CD4-positive, alpha-beta T cell treated with Interleukin-10 for 1 hour (primary cell): Measurements from ENCODE around the gene B4GALT6.

Source experiments
- DNase-seq: peaks from one replicate; pipeline ENCODE4 v3.0.0-alpha.2; 2020

Gene B4GALT6

DNA sequence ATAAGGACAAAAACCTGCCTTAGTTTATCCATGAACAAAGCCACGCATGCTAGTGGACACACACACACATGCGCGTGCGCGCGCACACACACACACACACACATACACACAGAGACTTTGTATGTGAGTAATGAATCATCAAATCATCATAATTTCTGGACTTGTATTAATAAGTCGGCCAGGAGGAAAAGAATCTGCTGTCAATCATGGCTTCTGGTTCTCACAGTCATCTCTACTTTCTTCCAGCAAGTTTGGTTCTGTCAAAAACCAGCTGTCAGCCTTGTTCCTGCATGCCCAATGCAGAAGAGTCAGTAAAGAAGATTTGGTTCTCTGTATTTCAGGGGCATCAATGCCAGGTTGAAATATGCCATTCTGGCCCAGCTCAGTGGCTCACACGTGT lies 93.8 kb downstream of the B4GALT6 start:
- no peak for DNase-seq

DNA sequence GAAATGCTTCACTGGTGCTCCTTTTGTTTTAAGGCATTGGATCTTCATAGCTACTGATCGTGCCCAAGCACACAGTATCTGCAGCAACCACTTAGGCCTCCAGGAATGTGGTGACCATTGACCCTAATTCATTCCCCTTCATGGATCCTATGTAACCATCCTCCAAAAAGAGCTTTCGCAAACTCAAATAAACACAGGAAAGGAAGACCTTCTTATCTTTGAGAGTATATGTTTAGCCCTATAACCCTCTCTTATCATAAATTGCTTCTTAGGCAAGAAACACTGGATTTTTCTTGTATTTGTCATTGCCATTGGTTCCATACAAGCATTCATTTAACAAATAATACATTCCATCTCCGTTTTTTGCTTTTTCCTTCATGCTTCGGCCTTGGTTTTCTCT lies 96.9 kb downstream of the B4GALT6 start:
- DNase-seq: no peak

DNA sequence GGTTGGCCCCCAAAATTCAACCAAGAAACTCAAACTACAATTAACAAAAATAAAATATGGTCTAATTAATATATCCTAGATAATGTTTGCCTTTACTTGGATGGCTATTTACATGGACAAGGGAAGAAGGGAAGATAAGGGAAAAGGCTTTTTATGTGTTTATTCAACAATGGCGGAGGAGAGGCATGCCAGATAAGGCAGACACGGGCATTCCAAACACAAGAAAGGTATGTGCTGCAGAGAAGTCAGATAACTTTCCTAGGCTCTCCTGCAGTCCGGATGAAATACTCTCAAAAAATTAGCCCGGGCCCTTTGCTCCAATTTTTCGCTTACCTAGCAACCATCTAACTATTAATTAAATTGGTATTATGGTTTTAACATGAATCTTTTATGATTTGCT lies 97.8 kb downstream of the B4GALT6 start:
- no peak for DNase-seq

DNA sequence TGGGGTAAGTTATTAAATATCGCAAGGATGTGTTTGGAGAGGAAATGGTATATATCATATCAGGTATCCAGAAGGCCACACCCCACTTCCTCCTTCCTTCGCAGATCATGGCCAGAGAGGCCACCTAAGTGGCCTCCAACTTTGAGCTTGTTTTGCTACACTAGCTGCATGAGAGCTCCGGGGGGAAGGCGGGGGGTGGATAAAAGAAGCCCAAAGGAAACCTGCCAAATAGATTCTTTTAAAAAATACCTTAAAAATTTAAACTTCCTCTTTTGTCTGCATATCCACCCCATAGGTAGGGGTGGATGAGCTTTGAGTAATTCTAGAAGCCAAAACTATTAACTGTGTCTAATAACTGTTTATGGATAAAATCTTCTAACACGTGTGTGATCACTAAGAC lies 98.4 kb downstream of the B4GALT6 start:
- no peak for DNase-seq

DNA sequence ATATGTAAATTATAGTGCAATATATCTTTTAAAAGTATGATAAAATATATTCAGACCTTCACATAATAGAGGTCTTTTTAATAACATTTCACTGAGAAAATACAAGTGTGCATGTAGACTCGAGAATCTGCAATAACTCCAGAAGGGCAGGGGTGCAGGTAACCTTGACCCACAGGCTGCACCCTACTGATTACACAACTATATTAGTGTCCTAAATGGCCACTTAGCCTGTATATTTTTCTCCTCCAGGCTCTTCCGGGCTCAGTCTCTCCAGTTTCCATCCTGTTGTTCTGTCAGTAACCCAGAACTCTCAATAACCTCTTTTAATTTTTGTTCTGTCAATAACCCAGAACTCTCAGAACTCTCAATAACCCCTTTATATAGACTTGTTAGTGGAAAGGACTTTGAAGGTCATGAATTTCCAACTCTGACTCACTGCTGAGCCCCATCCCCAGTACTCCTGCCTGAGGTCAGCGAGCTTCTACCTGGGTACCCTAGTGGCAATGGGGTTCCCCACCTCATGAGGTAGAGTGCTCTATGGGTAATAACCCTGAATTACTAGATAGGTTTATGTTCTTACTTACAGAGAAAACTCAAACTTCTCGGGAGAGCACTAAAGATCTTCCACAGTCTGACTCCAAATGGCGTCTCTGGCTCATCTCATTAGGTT lies 101.1 kb downstream of the B4GALT6 start:
- no peak for DNase-seq

DNA sequence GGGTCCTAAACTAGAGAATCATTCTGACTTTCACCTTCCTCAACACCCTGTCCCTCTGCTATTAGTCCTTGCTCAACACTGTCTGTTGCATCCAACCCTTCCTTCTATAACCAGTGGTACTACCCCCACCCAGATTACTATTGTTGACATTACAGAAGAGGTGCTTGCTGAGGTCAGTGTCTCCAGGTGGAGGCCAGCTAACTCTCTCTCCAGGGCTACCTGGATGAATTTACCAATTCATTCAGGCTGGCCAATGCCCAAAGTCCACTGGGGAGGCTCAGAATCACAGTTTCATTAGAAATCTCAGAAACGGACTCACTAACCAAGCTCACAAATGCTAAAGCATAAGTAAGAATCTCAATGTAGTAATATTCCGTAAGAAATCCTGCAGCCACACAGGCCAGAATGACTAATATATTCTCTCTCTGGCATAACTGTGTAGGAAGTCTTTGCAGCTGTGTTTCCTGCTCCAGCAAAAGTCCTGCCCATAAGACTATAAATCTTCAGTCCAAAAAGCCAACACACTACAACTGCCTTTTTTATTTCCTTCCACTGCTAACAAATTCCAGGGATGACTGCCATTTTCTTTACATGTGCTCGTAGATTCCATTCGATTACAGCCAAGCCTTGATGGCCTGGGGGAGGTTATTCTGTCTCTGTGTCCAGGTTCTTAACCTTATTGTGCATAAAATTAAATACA lies 102.7 kb downstream of the B4GALT6 start:
- DNase-seq: no peak

DNA sequence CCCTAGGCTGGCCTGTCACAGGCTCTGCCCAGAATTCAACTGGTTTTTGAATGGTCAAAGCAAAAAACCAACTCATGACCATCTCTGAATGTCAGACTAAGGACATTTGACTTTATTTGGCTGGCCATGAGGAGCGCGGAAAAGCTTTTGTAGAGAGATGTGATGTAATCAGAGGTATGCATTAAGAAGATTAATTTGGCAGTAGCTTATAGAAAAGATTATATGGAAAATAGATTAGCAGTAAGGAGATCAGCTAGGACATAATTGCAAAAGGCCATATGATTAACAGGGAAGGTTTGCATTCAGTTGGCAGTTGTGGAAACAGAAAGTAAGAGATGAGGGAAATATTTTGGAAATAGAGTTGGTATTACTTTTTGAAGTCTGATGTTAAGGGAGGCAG lies 105.0 kb downstream of the B4GALT6 start:
- no peak for DNase-seq

DNA sequence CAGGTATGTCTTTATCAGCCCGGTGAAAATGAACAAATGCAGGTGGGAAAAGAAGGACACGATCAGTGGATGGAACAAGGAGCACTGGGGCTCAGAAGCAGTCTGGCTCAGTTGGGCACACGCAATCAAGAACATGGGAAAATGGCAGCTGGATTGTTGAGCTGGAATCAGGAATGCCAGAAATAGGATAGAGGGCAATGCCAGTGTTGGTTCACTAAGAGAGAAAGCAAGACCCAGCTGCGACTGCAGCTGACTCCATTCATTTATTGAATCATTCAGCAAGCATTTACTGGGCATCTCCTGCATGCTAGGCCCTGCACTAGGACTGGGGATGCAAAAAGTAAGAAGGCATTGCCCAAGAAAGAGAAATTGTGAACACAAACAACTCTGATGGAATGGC lies 106.3 kb downstream of the B4GALT6 start:
- DNase-seq: no peak

DNA sequence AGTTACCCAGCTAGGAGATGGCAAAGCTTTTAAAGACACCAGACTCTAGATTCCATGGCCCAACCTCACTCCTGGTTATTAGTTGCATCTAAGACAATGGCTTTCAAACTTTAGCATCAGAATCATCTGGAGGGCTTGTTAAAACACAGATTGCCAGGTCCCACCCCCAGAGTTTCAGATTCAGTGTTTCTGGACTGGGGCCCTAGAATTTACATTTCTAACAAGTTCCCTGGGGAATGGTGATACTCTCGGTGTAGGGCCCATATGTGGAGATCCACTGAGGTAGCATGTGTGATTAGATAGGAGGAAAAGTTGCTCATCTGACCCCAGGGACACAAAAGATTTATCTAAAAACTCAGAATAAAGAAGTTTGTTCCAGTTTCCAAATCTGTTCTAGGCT lies 107.2 kb downstream of the B4GALT6 start:
- no peak for DNase-seq

DNA sequence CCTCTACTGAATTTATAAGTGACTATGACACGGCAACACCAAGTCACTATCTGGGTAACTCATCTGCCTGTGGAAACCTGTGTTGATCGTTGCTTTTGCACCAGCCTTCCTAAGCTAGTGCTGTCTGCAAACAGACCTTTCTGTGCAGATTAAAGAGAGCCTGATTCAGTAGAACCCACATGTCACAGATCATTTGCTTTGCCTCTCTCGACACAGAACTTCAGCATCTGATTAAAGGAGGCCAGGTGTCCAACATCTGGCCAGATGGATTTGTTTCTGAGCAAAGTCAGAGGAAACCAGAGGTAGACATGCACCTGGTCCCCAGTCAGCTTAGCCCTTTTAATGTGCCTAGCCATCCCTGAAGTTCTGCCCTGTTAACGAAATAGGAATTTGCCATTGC lies 107.7 kb downstream of the B4GALT6 start:
- no peak for DNase-seq

DNA sequence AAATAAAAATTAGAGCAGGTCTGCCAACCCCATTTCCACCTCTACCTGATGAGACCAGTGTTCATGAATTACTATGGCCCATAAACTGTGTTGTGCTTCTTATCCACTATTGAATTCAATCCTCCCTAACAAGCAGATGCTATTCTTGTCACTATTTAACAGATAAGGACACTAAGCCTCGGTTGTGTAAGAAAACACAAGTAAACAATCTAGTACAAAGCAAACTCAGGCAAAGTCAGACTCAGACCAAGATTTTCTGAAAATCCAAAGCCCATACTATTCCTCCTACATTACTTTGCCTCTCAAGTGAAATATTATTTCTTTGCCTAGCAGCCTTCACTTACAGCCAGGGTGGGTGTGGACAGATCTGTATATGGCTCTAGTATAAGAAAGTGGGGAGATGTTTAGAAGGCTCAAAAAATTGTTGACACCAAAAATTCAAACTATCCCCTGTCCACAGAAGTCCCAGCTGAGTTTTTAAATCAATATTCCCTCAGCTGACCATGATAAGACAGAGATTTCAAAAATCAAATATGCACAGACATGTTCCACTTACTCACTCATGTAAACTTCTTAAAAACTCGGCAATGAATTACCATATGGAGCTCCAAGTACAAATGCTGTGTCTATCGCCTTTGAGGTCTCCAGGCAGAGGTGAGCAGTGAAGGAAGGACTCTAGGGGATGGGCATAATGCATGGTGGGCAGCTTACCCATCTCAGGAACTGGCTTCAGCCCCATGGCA lies 108.7 kb downstream of the B4GALT6 start:
- DNase-seq: no peak

DNA sequence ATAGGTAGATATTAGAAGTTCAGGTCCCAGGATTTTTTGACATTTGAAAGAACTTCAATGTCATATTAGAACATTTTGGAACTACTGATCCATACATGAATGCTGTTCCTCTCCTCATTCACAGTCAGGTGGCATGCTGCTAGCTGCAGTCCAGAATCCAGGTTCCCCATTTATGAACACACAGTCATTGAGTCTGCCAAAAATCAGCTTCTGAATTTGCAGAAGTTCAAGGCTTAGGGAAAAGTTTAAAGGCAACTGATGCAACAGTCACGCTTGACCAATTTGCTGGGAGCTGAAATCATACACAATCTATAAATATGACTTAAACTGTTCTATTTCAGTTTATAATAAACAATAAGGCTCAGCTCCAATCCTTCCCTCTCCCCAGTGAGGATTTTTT lies 110.0 kb downstream of the B4GALT6 start:
- no peak for DNase-seq
